NT2/D1 (cell line): Measurements from ENCODE around the gene AXL.

Source experiments
- DNase-seq: peaks from one replicate; pipeline ENCODE4 v3.0.0-alpha.2; 2011; ENCODE audit warnings: low read depth, low spot score
- H3K27me3 ChIP-seq: 2 replicates; pipeline ENCODE4 v1.6.0; 2011; ENCODE audit warnings: mild to moderate bottlenecking; ENCODE audit not compliant: insufficient read length, insufficient read depth
- H3K36me3 ChIP-seq: 2 replicates; pipeline ENCODE4 v1.6.1; 2011; ENCODE audit warnings: mild to moderate bottlenecking, low read length, mixed read lengths; ENCODE audit not compliant: insufficient read depth, insufficient read length
- H3K4me1 ChIP-seq: 2 replicates; pipeline ENCODE4 v1.5.1; 2011; ENCODE audit not compliant: insufficient read depth, insufficient read length
- H3K4me3 ChIP-seq: 2 replicates; pipeline ENCODE4 v1.5.1; 2011; ENCODE audit warnings: low read depth; ENCODE audit not compliant: insufficient read length
- H3K9ac ChIP-seq: 2 replicates; pipeline ENCODE4 v1.6.0; 2011; ENCODE audit warnings: low read depth; ENCODE audit not compliant: insufficient read length
- H3K9me3 ChIP-seq: 2 replicates; pipeline ENCODE4 v1.5.1; 2011; ENCODE audit warnings: mild to moderate bottlenecking, low read length; ENCODE audit not compliant: insufficient read depth
- SUZ12 ChIP-seq: IDR thresholded peaks from 2 replicates; pipeline ENCODE4 v1.6.1; 2011; ENCODE audit not compliant: insufficient read length, insufficient read depth; ENCODE audit errors: extremely low read depth
- YY1 ChIP-seq: IDR thresholded peaks from 2 replicates; pipeline ENCODE4 v1.6.1; 2011; ENCODE audit not compliant: insufficient read length, insufficient read depth
- ZNF274 ChIP-seq: IDR thresholded peaks from 2 replicates; pipeline ENCODE4 v1.6.1; 2011; ENCODE audit warnings: mild to moderate bottlenecking, low read depth, low read length

AXL gene

GRCh38 chr19:41244117-41244516, 25.1 kb downstream of the AXL start:
- TF ChIP-seq YY1 = no peak
- no peak for TF ChIP-seq SUZ12
- TF ChIP-seq ZNF274 = no peak
- Histone ChIP-seq H3K9me3 (no peaks in the 10 kb centered on the region), H3K9ac (no peak overlapping the region), H3K4me1 (no peaks in the 10 kb centered on the region), H3K27me3 (no peaks in the 10 kb centered on the region), H3K4me3 (no peak overlapping the region), H3K36me3 (peaks cover 85% of the 10 kb centered on the region)
- no peak for DNase-seq

GRCh38 chr19:41245843-41246242, 26.8 kb downstream of the AXL start:
- DNase-seq = no peak
- no peaks in the 10 kb centered on the region for H3K4me1 ChIP-seq
- no peak overlapping the region for H3K4me3 ChIP-seq
- no peaks in the 10 kb centered on the region for H3K27me3 ChIP-seq
- H3K9ac ChIP-seq = no peak overlapping the region
- TF ChIP-seq ZNF274 (no peak), SUZ12 (no peak), YY1 (no peak)
- H3K36me3 ChIP-seq = peaks cover 82% of the 10 kb centered on the region
- H3K9me3 ChIP-seq = no peaks in the 10 kb centered on the region

GRCh38 chr19:41248895-41249294, 29.9 kb downstream of the AXL start:
- Histone ChIP-seq H3K9ac (no peak overlapping the region), H3K4me3 (no peak overlapping the region), H3K9me3 (no peaks in the 10 kb centered on the region), H3K27me3 (no peaks in the 10 kb centered on the region), H3K36me3 (peaks cover 81% of the 10 kb centered on the region), H3K4me1 (no peaks in the 10 kb centered on the region)
- no peak for TF ChIP-seq YY1
- TF ChIP-seq SUZ12 = no peak
- no peak for TF ChIP-seq ZNF274
- DNase-seq = no peak

DNA sequence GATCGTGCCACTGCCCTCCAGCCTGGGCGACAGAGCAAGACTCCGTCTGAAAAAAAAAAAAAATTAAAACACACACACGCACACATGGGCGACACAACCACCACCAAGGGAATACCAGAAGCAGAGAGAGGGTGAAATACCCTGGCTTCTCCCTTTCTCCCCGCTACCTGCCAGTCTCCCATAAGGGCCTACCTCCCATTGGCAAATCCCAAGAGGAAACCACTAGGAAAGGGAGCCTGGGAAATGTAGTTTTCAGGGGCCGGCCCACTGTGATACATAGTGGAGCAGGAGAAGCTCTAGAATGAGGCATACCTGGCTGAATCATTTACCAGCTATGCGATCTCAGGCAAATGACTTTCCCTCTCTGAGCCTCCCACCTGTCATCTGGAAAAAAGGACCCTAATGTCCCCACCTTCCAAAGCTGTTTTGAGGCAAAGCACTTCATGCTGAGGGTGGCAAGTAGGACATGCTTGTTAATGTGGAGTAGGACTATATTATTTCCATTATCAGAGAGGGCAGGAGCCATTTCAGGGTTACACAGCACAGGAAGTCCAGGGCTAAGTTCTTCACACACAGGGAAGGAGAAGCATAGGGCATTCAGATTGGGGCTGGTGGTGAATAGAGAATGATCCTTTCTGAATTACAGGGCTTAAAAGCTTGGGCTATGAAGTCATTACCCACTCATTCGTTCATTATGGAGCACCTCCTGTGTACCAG, 30.8 kb downstream of the AXL start:
- no peaks in the 10 kb centered on the region for H3K27me3 ChIP-seq
- no peaks in the 10 kb centered on the region for H3K4me1 ChIP-seq
- H3K9me3 ChIP-seq = no peaks in the 10 kb centered on the region
- no peak overlapping the region for H3K4me3 ChIP-seq
- TF ChIP-seq SUZ12 (no peak), YY1 (no peak), ZNF274 (no peak)
- no peak overlapping the region for H3K9ac ChIP-seq
- peaks cover 81% of the 10 kb centered on the region for H3K36me3 ChIP-seq
- no peak for DNase-seq

DNA sequence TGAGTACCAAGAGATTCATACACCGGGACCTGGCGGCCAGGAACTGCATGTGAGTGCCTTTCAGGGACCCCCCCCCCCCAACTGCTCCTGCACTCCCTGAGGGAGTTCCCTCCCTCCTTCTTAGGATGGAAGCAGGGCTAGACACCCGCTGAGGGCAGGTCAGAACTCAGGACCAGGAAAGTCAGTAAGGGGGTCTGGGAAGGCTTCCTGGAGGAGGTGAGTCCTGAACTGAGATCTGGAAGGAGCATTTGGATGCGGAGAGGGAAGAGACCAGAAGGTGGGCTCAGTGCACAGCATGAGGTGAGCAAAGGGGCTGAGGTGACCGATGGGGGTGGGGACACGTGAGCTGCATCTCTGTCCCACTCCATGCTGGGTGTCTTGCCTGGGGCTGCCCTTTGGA, 34.6 kb downstream of the AXL start:
- Histone ChIP-seq H3K27me3 (no peaks in the 10 kb centered on the region), H3K4me3 (no peak overlapping the region), H3K36me3 (peaks cover 84% of the 10 kb centered on the region), H3K9ac (no peak overlapping the region), H3K9me3 (no peaks in the 10 kb centered on the region), H3K4me1 (no peaks in the 10 kb centered on the region)
- no peak for DNase-seq
- TF ChIP-seq SUZ12 (no peak), YY1 (no peak), ZNF274 (no peak)

GRCh38 chr19:41255171-41255570, 36.1 kb downstream of the AXL start:
- H3K9me3 ChIP-seq = no peaks in the 10 kb centered on the region
- H3K4me3 ChIP-seq = no peak overlapping the region
- no peak for DNase-seq
- H3K27me3 ChIP-seq = no peaks in the 10 kb centered on the region
- H3K9ac ChIP-seq = no peak overlapping the region
- TF ChIP-seq SUZ12 = no peak
- no peak for TF ChIP-seq YY1
- no peak for TF ChIP-seq ZNF274
- no peaks in the 10 kb centered on the region for H3K4me1 ChIP-seq
- peaks cover 87% of the 10 kb centered on the region for H3K36me3 ChIP-seq

DNA sequence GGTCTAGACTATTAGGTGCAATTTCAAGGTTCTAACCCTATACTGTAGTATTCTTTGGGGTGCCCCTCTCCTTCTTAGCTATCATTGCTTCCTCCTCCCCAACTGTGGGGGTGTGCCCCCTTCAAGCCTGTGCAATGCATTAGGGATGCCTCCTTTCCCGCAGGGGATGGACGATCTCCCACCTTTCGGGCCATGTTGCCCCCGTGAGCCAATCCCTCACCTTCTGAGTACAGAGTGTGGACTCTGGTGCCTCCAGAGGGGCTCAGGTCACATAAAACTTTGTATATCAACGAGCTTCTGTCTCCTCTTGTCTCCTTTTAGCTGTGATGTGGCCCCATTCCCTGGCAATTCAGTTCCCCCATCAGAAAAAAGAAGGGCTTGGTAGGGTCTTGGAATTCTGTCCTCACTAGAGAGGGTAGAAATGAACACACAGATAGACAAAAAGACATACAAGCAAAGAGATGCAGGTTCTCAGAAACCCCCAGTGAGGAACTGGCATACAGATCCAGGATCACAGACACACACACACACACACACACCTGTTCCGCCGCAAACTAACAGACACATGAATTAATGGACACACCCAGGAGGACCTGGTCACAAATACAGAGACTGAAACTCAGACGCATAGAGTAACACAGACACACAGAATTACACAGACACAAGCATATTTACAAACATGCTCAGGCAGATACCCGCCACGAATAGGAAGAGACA, 42.6 kb downstream of the AXL start:
- Histone ChIP-seq H3K4me3 (peak overlapping the region; percentile 30), H3K9me3 (no peaks in the 10 kb centered on the region), H3K36me3 (peaks cover 51% of the 10 kb centered on the region), H3K27me3 (no peaks in the 10 kb centered on the region), H3K4me1 (peaks cover 2% of the 10 kb centered on the region), H3K9ac (peak overlapping the region; percentile 92)
- DNase-seq = no peak
- TF ChIP-seq SUZ12 (no peak), ZNF274 (no peak), YY1 (no peak)
